Stromal cell of bone marrow (primary cell): ENCODE measurements around the gene MYCL.
"Not testable (repeated sequence)": the region's sequence is repeated elsewhere in the genome, so short reads cannot be mapped to it uniquely, and the experiment has no call there.

Experiments used
- DNase-seq: peaks from one replicate; pipeline ENCODE4 v3.0.0-alpha.2; 2012; ENCODE audit warnings: low read depth

The MYCL gene

GRCh38 chr1:39917825-39918224 lies 16.1 kb upstream of the MYCL start:
- DNase-seq = no peak

GRCh38 chr1:39915499-39916129 lies 13.9 kb upstream of the MYCL start:
- DNase-seq = no peak

DNA sequence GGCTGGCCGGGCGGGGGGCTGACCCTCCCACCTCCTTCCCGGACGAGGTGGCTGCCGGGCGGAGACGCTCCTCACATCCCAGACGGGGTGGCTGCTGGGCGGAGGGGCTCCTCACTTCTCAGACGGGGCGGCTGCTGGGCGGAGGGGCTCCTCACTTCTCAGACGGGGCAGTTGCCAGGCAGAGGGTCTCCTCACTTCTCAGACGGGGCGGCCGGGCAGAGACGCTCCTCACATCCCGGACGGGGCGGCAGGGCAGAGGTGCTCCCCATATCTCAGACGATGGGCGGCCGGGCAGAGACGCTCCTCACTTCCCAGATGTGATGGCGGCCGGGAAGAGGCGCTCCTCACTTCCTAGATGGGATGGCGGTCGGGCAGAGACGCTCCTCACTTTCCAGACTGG lies 11.4 kb upstream of the MYCL start:
- not testable (repeated sequence) for DNase-seq

DNA sequence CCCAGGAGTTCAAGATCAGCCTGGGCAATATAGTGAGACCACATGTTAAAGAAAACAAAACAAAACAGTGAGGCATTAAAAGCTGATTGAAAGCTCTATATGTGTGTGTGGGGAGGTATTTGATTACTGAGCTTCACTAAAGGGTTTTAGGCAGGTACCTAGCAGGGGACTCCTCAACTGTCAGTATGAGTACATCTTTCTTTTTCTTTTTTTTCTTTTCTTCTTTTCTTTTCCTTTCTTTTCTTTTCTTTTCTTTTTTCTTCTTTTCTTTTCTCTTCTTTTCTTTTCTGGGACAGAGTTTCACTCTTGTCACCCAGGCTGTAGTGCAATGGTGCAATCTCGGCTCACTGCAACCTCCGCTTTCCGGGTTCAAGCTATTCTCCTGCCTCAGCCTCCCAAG lies 8.5 kb upstream of the MYCL start:
- no peak for DNase-seq

- no peak for DNase-seq
Measured at GRCh38 chr1:39908534-39908933, 6.8 kb upstream of the MYCL start.

DNA sequence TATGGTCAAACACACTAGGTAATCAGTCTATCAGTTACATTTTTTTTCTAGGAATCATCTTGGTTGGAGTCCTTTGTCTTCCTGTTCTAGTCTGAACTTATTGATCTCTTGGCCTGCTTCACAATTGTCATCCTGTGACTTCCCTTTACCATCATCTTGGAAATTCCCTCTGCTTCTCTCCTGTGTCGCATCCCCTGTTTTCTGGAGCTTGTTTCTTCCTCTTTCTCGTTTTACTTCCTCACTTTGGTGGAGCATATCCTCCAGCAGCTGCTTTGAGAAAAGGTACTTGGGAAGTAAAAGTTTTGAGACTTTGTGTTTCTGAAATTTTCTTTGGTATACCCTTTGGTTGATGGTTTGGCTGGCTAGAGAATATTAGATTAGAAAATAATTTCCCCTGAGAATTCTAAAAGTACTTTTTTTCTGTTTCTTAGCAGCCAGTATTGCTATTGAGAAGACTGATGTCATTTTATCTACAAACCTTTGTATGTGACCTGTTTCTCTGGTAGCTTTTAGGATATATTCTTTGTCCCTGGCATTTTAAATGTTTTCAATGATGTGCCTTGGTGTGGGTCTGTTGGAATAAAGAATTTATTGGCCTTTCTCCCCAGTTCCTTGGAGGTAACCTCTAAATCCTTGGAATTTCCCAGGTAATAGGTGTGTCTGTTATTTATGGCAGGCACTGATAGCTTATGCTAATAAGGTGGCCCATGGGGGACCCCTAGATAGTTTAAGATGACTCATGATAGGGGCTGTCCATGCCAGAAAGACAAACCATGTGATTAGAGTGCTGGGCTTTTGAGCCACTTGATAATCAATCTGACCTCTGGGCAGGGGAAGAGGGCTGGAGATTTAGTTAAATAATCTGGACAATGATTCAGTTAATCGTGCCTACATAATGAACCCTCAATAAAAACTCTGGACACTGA lies 6.1 kb upstream of the MYCL start:
- no peak for DNase-seq

DNA sequence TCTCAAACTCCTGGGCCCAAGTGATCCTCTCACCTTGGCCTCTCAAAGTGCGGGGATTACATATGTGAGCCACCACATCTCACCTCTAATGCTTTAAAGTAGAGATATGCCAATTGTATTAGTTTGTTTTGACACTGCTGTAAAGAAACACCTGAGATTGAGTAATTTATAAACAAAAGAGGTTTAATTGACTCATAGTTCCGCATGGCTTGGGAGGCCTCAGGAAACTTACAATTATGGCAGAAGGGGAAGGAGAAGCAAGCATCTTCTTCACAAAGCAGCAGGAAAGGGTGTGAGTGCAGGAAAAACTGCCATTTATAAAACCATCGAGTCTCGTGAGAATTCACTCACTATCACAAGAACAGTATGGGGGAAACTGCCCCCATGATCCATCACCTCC lies 3.5 kb upstream of the MYCL start:
- no peak for DNase-seq

DNA sequence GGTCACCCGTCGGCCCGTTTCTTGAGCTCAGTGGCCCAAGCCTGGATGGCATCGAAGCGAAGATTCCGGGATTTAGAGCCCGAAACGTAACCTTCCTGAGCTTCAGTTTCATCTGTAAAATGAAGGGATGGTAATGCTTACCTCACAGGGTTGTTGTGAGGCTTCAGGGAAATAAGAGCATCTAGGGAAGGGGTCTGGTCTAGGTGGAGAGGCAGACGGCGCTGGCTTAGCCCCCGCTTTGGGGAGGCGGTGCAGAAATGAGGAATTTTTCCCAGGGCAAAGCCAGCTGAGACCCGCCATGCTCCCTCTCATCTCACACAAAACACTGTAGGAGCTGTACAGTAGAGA lies 717 bp upstream of the MYCL start:
- no peak for DNase-seq

DNA sequence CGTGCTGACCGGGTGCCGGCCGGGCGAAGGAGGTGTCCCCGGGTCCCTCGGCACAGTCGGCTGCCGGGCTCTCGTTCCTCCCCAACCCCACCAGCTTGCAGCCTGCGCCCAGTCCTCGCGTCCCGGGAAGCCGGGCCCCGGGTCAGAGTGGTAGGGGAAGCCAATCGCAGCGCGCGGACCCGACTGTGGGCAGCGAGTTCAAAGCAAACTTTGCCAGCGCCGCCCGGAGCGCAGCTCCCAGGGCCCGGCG lies 328 bp downstream of the MYCL start:
- DNase-seq = no peak

GRCh38 chr1:39900662-39901463 lies 854 bp downstream of the MYCL start:
- DNase-seq = no peak

- DNase-seq = no peak
Measured at GRCh38 chr1:39899611-39900538, 1.8 kb downstream of the MYCL start.

DNA sequence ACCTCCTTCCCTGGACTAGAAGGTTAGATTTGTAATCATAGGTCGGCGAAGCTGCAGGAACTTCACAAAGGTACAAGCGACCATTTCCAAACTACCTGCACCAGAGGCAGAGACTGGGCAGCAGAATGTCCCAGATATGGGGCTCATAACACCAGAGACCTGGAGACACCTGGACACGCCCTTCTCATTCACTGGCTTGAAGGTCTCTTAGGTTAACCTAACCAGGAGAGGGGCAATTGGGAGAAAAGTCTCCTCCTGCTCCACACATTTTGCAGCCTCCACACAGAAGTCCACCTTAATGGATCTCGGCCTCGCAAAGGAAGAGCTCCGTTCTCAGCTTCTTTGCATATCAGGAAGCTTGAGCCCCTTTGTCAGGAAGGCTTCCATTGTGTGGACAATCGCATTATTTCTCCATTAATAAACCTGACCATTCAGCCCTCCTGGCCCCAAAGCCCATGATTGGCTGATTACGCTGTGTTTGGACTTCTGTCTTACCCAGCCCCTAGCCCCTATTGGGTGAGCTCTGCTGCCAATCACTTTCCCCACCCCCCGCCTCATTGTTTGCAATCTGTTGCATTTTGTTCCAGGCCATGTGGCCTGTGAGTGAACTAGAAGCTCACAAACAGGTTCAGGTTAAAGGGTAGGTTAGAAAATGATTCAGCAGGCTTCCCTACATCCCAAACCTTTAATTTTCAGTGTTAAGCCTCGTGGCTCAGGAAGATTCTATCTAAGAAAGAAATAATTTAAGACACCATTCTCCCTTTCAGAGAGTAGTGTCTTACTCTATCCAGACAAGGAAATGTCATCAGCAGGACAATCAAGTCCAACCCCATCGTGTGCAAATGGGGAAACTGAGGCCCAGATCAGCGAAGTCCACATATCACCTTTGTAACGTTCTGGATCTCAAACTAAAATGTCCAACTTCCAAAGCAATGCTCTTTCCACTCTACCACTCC lies 2.8 kb downstream of the MYCL start:
- no peak for DNase-seq

- DNase-seq = no peak
Measured at GRCh38 chr1:39898191-39898590, 3.5 kb downstream of the MYCL start.

- no peak for DNase-seq
Measured at GRCh38 chr1:39896909-39897685, 4.6 kb downstream of the MYCL start.

DNA sequence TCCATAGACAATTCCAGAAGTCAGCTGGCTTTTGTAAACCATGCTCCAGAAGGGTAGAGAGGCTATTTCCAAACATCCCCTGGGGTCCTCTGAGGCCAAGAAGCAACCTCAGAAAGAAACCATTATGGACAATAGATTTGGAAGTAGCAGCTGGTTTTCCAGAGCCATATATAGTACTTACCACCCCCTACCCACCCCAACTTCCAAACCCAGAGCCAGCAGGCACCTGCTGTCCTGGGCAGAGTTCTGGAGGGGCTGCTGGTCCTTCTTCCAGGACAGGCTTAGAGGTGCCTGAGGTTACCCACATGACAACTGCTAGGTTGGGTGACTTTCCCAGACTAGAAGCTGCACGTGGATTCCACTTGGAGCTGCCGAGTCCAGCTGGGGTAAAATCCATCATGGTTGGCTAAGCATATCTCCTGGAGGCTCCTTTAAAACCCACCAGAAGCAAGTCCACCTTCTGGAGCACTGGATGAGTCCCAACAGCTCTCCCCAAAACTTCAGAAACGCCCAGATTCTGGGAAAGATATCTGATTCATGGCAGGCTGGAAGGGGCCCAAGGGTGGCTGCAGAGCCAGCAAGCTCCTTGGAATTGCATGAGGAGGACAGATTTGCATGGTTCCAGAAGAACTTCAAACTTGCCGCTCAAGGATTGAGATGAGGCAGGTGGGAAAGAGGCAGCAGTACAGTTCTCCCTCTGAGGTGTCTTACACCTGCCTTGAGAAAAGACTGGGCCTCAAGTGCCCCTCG lies 5.8 kb downstream of the MYCL start:
- DNase-seq = no peak

DNA sequence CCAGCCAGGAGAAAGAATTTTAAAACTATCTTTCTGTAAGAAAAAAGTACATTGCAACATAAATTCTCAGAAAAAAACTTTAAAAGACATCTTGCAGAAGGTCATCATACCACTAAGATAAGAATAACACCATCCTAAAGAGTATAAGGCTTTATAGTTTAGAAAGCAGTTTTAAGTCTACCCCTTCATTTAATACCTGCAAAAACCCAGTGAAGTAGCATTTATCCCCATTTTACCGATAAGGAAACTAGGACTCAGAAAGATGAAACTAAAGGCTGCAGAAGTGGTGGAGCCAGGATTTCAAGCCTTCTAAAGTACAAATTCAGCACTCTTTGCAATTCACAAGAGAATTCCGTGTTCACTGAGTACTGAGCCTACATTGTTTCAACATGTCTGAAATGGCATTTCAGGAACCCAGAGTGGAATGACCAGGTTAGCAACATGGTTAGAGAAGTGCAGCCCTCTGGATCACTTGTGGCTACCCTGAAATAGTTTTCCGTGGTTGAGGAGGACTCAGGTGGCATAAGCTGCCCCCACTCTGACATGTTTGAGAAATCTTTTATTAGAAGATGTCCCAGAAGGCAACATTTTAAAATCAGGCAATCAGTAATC lies 6.7 kb downstream of the MYCL start:
- DNase-seq = no peak

- peak; percentile 40 for DNase-seq
Measured at GRCh38 chr1:39892601-39893595, 8.8 kb downstream of the MYCL start.

DNA sequence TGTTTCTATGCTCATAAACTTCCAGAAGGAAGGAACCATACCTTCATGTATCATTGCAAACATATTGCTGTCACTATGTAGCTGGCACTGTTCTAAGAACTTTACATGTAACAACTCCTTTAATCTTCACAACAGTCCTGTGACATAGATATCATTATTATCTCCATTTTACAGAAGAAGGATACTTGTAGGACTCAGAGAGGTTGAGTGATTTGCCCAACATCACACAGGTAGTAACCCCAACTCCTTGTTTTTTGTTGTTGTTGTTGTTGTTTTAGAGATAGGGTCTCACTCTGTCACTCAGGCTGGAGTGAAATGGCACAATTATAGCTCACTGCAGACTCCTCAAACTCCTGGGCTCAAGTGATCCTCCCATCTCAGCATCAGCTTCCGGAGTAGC lies 10.8 kb downstream of the MYCL start:
- no peak for DNase-seq
